Measurements from ENCODE around the gene TLX2. TPM values are rescaled to one million over a fixed set of nuclear protein-coding genes. Genes with fewer than 3 reads are reported as not detected.

Gene TLX2
- total and polyA plus RNA-seq, 2 of the 13 experiments (the other 11 are each of a cell fraction or from before 2014, with no cell fraction given): 0.05 to 0.20 TPM

DNA sequence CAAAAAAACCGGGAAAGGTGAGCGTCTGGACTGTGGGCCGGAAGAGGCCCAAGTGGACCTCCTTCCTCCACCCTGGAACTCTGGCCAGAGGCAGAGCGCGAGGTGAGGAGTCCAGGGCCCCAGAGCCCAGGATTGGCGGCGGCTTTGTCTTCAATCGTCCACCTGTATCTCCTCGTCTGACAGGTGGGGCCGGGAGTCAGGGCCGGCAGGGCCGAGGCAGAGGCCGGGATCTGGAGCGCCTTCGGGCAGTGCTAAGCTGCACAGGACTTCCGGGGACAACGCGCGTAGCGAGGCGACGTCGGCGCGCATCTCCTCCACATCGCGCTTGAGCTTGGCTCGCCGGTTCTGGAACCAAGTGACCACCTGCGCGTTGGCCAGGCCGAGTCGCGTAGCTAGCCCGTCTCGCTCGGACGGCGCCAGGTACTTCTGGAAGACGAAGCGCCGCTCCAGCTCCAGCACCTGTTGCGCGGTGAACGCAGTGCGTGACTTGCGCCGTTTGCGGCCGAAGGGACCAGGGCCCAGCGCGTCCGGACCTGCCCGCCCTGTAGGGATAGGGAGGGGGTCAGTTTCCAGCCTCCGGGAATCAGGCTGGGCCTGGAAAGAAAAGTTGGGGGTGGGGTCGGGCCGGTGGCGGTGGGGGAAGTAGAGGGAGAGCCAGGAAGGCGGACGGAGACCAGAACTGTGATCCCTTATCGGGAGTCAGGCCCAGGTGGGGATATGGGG is 16.3 kb upstream of the TLX2 start (continued):
- TF ChIP-seq, protein P1, sequence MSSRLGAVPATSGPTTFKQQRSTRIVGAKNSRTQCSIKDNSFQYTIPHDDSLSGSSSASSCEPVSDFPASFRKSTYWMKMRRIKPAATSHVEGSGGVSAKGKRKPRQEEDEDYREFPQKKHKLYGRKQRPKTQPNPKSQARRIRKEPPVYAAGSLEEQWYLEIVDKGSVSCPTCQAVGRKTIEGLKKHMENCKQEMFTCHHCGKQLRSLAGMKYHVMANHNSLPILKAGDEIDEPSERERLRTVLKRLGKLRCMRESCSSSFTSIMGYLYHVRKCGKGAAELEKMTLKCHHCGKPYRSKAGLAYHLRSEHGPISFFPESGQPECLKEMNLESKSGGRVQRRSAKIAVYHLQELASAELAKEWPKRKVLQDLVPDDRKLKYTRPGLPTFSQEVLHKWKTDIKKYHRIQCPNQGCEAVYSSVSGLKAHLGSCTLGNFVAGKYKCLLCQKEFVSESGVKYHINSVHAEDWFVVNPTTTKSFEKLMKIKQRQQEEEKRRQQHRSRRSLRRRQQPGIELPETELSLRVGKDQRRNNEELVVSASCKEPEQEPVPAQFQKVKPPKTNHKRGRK (CRISPR knock-in tag; IDR thresholded peaks at IDR 0.05): no peak
- TF ChIP-seq, protein P2, sequence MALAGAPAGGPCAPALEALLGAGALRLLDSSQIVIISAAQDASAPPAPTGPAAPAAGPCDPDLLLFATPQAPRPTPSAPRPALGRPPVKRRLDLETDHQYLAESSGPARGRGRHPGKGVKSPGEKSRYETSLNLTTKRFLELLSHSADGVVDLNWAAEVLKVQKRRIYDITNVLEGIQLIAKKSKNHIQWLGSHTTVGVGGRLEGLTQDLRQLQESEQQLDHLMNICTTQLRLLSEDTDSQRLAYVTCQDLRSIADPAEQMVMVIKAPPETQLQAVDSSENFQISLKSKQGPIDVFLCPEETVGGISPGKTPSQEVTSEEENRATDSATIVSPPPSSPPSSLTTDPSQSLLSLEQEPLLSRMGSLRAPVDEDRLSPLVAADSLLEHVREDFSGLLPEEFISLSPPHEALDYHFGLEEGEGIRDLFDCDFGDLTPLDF (CRISPR knock-in tag; IDR thresholded peaks at IDR 0.05): no peak
- TF ChIP-seq NFE2L1 (CRISPR knock-in tag; IDR thresholded peaks at IDR 0.05; ENCODE audit: borderline replicate concordance): 0 out of 2 replicates have a peak, but pooled peaks have one; percentile 18
- TF ChIP-seq, protein P3, sequence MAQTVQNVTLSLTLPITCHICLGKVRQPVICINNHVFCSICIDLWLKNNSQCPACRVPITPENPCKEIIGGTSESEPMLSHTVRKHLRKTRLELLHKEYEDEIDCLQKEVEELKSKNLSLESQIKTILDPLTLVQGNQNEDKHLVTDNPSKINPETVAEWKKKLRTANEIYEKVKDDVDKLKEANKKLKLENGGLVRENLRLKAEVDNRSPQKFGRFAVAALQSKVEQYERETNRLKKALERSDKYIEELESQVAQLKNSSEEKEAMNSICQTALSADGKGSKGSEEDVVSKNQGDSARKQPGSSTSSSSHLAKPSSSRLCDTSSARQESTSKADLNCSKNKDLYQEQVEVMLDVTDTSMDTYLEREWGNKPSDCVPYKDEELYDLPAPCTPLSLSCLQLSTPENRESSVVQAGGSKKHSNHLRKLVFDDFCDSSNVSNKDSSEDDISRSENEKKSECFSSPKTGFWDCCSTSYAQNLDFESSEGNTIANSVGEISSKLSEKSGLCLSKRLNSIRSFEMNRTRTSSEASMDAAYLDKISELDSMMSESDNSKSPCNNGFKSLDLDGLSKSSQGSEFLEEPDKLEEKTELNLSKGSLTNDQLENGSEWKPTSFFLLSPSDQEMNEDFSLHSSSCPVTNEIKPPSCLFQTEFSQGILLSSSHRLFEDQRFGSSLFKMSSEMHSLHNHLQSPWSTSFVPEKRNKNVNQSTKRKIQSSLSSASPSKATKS (CRISPR knock-in tag; IDR thresholded peaks at IDR 0.05): no peak
- no peak for TF ChIP-seq ZNF83 (CRISPR knock-in tag; IDR thresholded peaks at IDR 0.05; ENCODE audit: borderline replicate concordance)
- TF ChIP-seq CBX1 (IDR thresholded peaks at IDR 0.05; ENCODE audit: low read depth): peak; percentile 46
- TF ChIP-seq CC2D1A (CRISPR knock-in tag; IDR thresholded peaks at IDR 0.05): no peak
- peak; percentile 83; the same call in 1 of the 2 replicates for TF ChIP-seq ZBTB38 (CRISPR knock-in tag; IDR thresholded peaks at IDR 0.05)
- no peak for TF ChIP-seq EHMT2 (IDR thresholded peaks at IDR 0.05; ENCODE audit: borderline replicate concordance, low read depth, low read length)
- TF ChIP-seq ZNF569 (CRISPR knock-in tag; IDR thresholded peaks at IDR 0.05; ENCODE audit: borderline replicate concordance): no peak
- TF ChIP-seq, protein P4, sequence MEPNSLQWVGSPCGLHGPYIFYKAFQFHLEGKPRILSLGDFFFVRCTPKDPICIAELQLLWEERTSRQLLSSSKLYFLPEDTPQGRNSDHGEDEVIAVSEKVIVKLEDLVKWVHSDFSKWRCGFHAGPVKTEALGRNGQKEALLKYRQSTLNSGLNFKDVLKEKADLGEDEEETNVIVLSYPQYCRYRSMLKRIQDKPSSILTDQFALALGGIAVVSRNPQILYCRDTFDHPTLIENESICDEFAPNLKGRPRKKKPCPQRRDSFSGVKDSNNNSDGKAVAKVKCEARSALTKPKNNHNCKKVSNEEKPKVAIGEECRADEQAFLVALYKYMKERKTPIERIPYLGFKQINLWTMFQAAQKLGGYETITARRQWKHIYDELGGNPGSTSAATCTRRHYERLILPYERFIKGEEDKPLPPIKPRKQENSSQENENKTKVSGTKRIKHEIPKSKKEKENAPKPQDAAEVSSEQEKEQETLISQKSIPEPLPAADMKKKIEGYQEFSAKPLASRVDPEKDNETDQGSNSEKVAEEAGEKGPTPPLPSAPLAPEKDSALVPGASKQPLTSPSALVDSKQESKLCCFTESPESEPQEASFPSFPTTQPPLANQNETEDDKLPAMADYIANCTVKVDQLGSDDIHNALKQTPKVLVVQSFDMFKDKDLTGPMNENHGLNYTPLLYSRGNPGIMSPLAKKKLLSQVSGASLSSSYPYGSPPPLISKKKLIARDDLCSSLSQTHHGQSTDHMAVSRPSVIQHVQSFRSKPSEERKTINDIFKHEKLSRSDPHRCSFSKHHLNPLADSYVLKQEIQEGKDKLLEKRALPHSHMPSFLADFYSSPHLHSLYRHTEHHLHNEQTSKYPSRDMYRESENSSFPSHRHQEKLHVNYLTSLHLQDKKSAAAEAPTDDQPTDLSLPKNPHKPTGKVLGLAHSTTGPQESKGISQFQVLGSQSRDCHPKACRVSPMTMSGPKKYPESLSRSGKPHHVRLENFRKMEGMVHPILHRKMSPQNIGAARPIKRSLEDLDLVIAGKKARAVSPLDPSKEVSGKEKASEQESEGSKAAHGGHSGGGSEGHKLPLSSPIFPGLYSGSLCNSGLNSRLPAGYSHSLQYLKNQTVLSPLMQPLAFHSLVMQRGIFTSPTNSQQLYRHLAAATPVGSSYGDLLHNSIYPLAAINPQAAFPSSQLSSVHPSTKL (CRISPR knock-in tag; IDR thresholded peaks at IDR 0.05): no peak; the same call in 1 of the 2 replicates
- no peak for TF ChIP-seq RARG (CRISPR knock-in tag; IDR thresholded peaks at IDR 0.05; ENCODE audit: low read depth)
- TF ChIP-seq, protein P5, sequence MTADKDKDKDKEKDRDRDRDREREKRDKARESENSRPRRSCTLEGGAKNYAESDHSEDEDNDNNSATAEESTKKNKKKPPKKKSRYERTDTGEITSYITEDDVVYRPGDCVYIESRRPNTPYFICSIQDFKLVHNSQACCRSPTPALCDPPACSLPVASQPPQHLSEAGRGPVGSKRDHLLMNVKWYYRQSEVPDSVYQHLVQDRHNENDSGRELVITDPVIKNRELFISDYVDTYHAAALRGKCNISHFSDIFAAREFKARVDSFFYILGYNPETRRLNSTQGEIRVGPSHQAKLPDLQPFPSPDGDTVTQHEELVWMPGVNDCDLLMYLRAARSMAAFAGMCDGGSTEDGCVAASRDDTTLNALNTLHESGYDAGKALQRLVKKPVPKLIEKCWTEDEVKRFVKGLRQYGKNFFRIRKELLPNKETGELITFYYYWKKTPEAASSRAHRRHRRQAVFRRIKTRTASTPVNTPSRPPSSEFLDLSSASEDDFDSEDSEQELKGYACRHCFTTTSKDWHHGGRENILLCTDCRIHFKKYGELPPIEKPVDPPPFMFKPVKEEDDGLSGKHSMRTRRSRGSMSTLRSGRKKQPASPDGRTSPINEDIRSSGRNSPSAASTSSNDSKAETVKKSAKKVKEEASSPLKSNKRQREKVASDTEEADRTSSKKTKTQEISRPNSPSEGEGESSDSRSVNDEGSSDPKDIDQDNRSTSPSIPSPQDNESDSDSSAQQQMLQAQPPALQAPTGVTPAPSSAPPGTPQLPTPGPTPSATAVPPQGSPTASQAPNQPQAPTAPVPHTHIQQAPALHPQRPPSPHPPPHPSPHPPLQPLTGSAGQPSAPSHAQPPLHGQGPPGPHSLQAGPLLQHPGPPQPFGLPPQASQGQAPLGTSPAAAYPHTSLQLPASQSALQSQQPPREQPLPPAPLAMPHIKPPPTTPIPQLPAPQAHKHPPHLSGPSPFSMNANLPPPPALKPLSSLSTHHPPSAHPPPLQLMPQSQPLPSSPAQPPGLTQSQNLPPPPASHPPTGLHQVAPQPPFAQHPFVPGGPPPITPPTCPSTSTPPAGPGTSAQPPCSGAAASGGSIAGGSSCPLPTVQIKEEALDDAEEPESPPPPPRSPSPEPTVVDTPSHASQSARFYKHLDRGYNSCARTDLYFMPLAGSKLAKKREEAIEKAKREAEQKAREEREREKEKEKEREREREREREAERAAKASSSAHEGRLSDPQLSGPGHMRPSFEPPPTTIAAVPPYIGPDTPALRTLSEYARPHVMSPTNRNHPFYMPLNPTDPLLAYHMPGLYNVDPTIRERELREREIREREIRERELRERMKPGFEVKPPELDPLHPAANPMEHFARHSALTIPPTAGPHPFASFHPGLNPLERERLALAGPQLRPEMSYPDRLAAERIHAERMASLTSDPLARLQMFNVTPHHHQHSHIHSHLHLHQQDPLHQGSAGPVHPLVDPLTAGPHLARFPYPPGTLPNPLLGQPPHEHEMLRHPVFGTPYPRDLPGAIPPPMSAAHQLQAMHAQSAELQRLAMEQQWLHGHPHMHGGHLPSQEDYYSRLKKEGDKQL (CRISPR knock-in tag; IDR thresholded peaks at IDR 0.05; ENCODE audit: low read depth): peak; percentile 13; the same call in 1 of the 2 replicates

Data from HepG2 (cell line).